OCI-M1 (cell line): ENCODE data around the gene EYS.
"Not testable (repeated sequence)": the region's sequence is repeated elsewhere in the genome, so short reads cannot be mapped to it uniquely, and the experiment has no call there.

ENCODE experiments used
- DNase-seq: peaks from one replicate; lab custom pipeline; 2025; lab: John Stamatoyannopoulos, UW

EYS gene

GRCh38 chr6:63899550-63899949 is 1807.5 kb downstream of the EYS start:
- peak; percentile 22 for DNase-seq

GRCh38 chr6:63897952-63898351 is 1809.1 kb downstream of the EYS start:
- DNase-seq = no peak

GRCh38 chr6:63897459-63897858 is 1809.6 kb downstream of the EYS start:
- no peak for DNase-seq

GRCh38 chr6:63888416-63888815 is 1818.6 kb downstream of the EYS start:
- DNase-seq = no peak

GRCh38 chr6:63887804-63888203 is 1819.2 kb downstream of the EYS start:
- DNase-seq = not testable (repeated sequence)

GRCh38 chr6:63887002-63887751 is 1819.8 kb downstream of the EYS start:
- DNase-seq = no peak

- no peak for DNase-seq
These were observed 1820.7 kb downstream of the EYS start for GRCh38 chr6:63886341-63886740.

GRCh38 chr6:63883597-63883996 is 1823.4 kb downstream of the EYS start:
- no peak for DNase-seq

- peak; percentile 30 for DNase-seq
These were observed 1824.8 kb downstream of the EYS start for GRCh38 chr6:63882208-63882607.

- no peak for DNase-seq
These were observed 1825.2 kb downstream of the EYS start for GRCh38 chr6:63881791-63882190.

GRCh38 chr6:63872233-63872632 is 1834.8 kb downstream of the EYS start:
- no peak for DNase-seq

GRCh38 chr6:63868351-63868750 is 1838.7 kb downstream of the EYS start:
- no peak for DNase-seq

GRCh38 chr6:63864671-63865318 is 1842.2 kb downstream of the EYS start:
- DNase-seq = no peak

GRCh38 chr6:63864061-63864460 is 1843.0 kb downstream of the EYS start:
- no peak for DNase-seq

GRCh38 chr6:63862486-63863198 is 1844.4 kb downstream of the EYS start:
- no peak for DNase-seq

GRCh38 chr6:63859528-63859927 is 1847.5 kb downstream of the EYS start:
- no peak for DNase-seq

- no peak for DNase-seq
These were observed 1848.3 kb downstream of the EYS start for GRCh38 chr6:63858691-63859090.

GRCh38 chr6:63856271-63856670 is 1850.8 kb downstream of the EYS start:
- DNase-seq = no peak

- no peak for DNase-seq
These were observed 1862.7 kb downstream of the EYS start for GRCh38 chr6:63844287-63844686.

GRCh38 chr6:63839485-63839884 is 1867.5 kb downstream of the EYS start:
- DNase-seq = no peak

- DNase-seq = not testable (repeated sequence)
These were observed 1878.3 kb downstream of the EYS start for GRCh38 chr6:63828678-63829077.

GRCh38 chr6:63824722-63825121 is 1882.3 kb downstream of the EYS start:
- DNase-seq = no peak

- DNase-seq = no peak
These were observed 1885.6 kb downstream of the EYS start for GRCh38 chr6:63821442-63821841.
